ENCODE measurements around the gene CITED2. TPM values are rescaled to one million over a fixed set of nuclear protein-coding genes. Genes with fewer than 3 reads are reported as not detected.
A peak's percentile ranks its signal among the peaks of the same experiment; 100 is the strongest.

CITED2 gene
- total RNA-seq, 4 donors from 2014 or later = 103 to 553 (median 336) TPM

GRCh38 chr6:139336488-139336887 lies 38.0 kb downstream of the CITED2 start:
- H3K9me3 ChIP-seq = no peaks in the 10 kb centered on the region
- no peak for ATAC-seq
- H3K27ac ChIP-seq = peak overlapping the region in 1 of 4 donors; percentile 1
- H3K27me3 ChIP-seq = no peaks in the 10 kb centered on the region
- peaks cover 0 to 28% (median 0%) of the 10 kb centered on the region in 3 donors for H3K4me1 ChIP-seq
- no peaks in the 10 kb centered on the region for H3K36me3 ChIP-seq
- 25 to 28% methylated on average over 4 of the region's 4 CpGs for WGBS, 2 donors (ENCODE audit: low coverage in 1 of 2)
- no peak for TF ChIP-seq POLR2AphosphoS5 (IDR thresholded peaks at IDR 0.05)
- no peak for TF ChIP-seq EP300 (IDR thresholded peaks at IDR 0.05)
- no peak for TF ChIP-seq POLR2A (IDR thresholded peaks at IDR 0.05)
- TF ChIP-seq, protein P1, sequence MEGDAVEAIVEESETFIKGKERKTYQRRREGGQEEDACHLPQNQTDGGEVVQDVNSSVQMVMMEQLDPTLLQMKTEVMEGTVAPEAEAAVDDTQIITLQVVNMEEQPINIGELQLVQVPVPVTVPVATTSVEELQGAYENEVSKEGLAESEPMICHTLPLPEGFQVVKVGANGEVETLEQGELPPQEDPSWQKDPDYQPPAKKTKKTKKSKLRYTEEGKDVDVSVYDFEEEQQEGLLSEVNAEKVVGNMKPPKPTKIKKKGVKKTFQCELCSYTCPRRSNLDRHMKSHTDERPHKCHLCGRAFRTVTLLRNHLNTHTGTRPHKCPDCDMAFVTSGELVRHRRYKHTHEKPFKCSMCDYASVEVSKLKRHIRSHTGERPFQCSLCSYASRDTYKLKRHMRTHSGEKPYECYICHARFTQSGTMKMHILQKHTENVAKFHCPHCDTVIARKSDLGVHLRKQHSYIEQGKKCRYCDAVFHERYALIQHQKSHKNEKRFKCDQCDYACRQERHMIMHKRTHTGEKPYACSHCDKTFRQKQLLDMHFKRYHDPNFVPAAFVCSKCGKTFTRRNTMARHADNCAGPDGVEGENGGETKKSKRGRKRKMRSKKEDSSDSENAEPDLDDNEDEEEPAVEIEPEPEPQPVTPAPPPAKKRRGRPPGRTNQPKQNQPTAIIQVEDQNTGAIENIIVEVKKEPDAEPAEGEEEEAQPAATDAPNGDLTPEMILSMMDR (IDR thresholded peaks at IDR 0.05) = no peak
- H3K4me3 ChIP-seq = no peak overlapping the region

GRCh38 chr6:139335447-139336210 lies 38.8 kb downstream of the CITED2 start:
- TF ChIP-seq, protein P1 (IDR thresholded peaks at IDR 0.05) = no peak
- no peak for TF ChIP-seq POLR2A (IDR thresholded peaks at IDR 0.05)
- TF ChIP-seq EP300 (IDR thresholded peaks at IDR 0.05) = no peak
- no peak for TF ChIP-seq POLR2AphosphoS5 (IDR thresholded peaks at IDR 0.05)
- no peak for ATAC-seq
- Histone ChIP-seq H3K36me3 (no peaks in the 10 kb centered on the region), H3K4me1 (peaks cover 0 to 28% (median 0%) of the 10 kb centered on the region in 3 donors), H3K27ac (peak overlapping the region in 3 of 4 donors; percentile 31 to 60 (median 58)), H3K9me3 (no peaks in the 10 kb centered on the region), H3K27me3 (no peaks in the 10 kb centered on the region), H3K4me3 (no peak overlapping the region)
- 87 to 97% methylated on average over 5 of the region's 5 CpGs for WGBS, 2 donors (ENCODE audit: low coverage in 1 of 2)

- WGBS, 2 donors (ENCODE audit: low coverage in 1 of 2) = 24 to 36% methylated on average over 4 to 5 of the region's 5 CpGs
- no peak overlapping the region for H3K4me3 ChIP-seq
- H3K27ac ChIP-seq = peak overlapping the region in 3 of 4 donors; percentile 34 to 60 (median 58)
- no peaks in the 10 kb centered on the region for H3K9me3 ChIP-seq
- peak; percentile 87 for ATAC-seq
- H3K27me3 ChIP-seq = no peaks in the 10 kb centered on the region
- peaks cover 0 to 28% (median 0%) of the 10 kb centered on the region in 3 donors for H3K4me1 ChIP-seq
- no peaks in the 10 kb centered on the region for H3K36me3 ChIP-seq
- TF ChIP-seq POLR2AphosphoS5 (IDR thresholded peaks at IDR 0.05) = peak; percentile 62
- TF ChIP-seq, protein P1 (IDR thresholded peaks at IDR 0.05) = no peak
Observed at GRCh38 chr6:139334806-139335446, 39.5 kb downstream of the CITED2 start.

DNA sequence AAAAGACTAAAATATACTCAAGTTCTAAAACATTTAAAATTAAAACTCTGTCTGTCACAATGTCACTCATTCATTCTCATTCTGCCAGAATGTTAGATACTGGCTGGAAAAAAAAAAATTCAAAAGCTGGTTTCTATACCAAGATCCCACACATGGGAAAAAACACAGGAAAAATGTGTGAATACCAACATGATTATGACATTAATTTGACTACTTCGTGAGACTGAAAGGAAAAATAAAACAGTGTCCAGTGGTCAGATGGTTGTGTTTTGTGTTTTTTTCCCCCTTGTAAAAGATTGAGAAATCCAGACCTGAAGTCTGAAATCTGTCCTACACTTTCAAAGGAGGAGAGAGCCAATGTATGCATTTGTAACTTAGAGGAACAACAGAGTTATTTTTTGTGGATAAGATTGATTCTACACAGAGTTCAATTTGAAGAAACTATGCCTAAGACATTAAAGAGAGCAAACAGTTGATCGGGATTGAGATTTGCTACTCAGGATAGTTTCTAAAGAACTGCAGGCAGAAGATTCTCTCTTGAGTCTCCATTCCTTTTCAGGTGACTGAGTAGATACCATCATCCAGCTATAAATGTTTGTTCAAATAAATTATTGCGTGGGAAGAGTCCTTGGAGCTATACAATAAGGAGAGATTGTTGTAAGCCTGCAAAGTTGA lies 43.5 kb downstream of the CITED2 start:
- Histone ChIP-seq H3K36me3 (no peaks in the 10 kb centered on the region), H3K4me3 (no peak overlapping the region), H3K27ac (no peak overlapping the region), H3K9me3 (no peaks in the 10 kb centered on the region), H3K4me1 (peaks cover 0 to 17% (median 0%) of the 10 kb centered on the region in 3 donors), H3K27me3 (no peaks in the 10 kb centered on the region)
- TF ChIP-seq, protein P1 (IDR thresholded peaks at IDR 0.05) = no peak
- TF ChIP-seq POLR2AphosphoS5 (IDR thresholded peaks at IDR 0.05) (no peak), EP300 (IDR thresholded peaks at IDR 0.05) (no peak), POLR2A (IDR thresholded peaks at IDR 0.05) (no peak)
- no peak for ATAC-seq
- 62 to 63% methylated on average over 3 of the region's 3 CpGs for WGBS, 2 donors (ENCODE audit: low coverage in 1 of 2)
